GM12878 (cell line): ENCODE data around the gene CAPN10. TPM values are rescaled to one million over a fixed set of nuclear protein-coding genes. Genes with fewer than 3 reads are reported as not detected.

Experiments used
- ATAC-seq: fragments of 200-7000 bp; cut with Tn5 transposase; 3 replicates; pipeline ENCODE4 v1.9.1; 2020; ENCODE audit warnings: mild to moderate bottlenecking, moderate library complexity
- BruUV-seq: library from RNA; stranded (reverse); fragments of 400-500 nt; replicated peaks from 2 replicates; lab custom pipeline; 2021; lab: Mats Ljungman, UMichigan
- CTCF ChIA-PET: fragments of 300-600 bp; sonication (Branson Sonifier 250); formaldehyde crosslinking; extraction: SDS; loops from one replicate; lab custom pipeline; 2021; ENCODE audit warnings: inconsistent platforms; lab: Yijun Ruan, JAX
- POLR2A ChIA-PET: fragments of 350-600 bp; formaldehyde crosslinking; extraction: SDS; loops from one replicate; lab custom pipeline; 2021; ENCODE audit warnings: inconsistent platforms; lab: Charles Lee
- RAD21 ChIA-PET: fragments of 300-600 bp; sonication (Branson Sonifier 250); formaldehyde crosslinking; loops from one replicate; lab custom pipeline; 2023; ENCODE audit warnings: antibody characterized with exemption; ENCODE audit not compliant: unreplicated experiment; lab: Charles Lee
- SMC1A ChIA-PET: fragments of 300-600 bp; sonication (Branson Sonifier 250); formaldehyde crosslinking; loops from one replicate; lab custom pipeline; 2023; ENCODE audit not compliant: unreplicated experiment, uncharacterized antibody; lab: Charles Lee
- DNase-seq: peaks from one replicate; pipeline ENCODE4 v3.0.0-alpha.2; 2011; ENCODE audit warnings: low read depth, low spot score
- FAIRE-seq: peaks from 3 replicates; lab custom pipeline; 2011; peaks lifted over from hg19 to GRCh38; lab: Jason Lieb, UNC
- H2AFZ ChIP-seq: 2 replicates; pipeline ENCODE4 v1.6.0; 2011; ENCODE audit warnings: low read depth, low read length, control low read depth; ENCODE audit not compliant: control insufficient read depth
- H3K27ac ChIP-seq: 2 replicates; pipeline ENCODE4 v1.5.1; 2011; ENCODE audit warnings: control low read depth; ENCODE audit not compliant: control insufficient read depth, insufficient read depth
- H3K27me3 ChIP-seq, 2 experiments: replicated peaks in 1 of 2; 2 replicates each; pipeline versions ENCODE4 v1.6.0 to v1.6.1; 2011; ENCODE audit warnings: low read length in 1 of 2; ENCODE audit not compliant: control insufficient read depth in 2 of 2, insufficient read depth in 2 of 2
- H3K36me3 ChIP-seq, 2 experiments: 2 replicates each; pipeline ENCODE4 v1.5.1; 2011; ENCODE audit warnings: low read length in 1 of 2; ENCODE audit not compliant: control insufficient read depth in 2 of 2, insufficient read depth in 2 of 2
- H3K4me1 ChIP-seq: 2 replicates; pipeline ENCODE4 v1.6.1; 2011; ENCODE audit warnings: mild to moderate bottlenecking, low read length, moderate library complexity, mixed read lengths; ENCODE audit not compliant: control insufficient read depth, insufficient read depth
- H3K4me2 ChIP-seq: 2 replicates; pipeline ENCODE4 v1.6.0; 2011; ENCODE audit warnings: control low read depth; ENCODE audit not compliant: control insufficient read depth, insufficient read depth
- H3K4me3 ChIP-seq: fragments of 200-600 bp; sonication (generic); 2 replicates; pipeline ENCODE4 v1.5.1; 2016
- H3K79me2 ChIP-seq: 2 replicates; pipeline ENCODE4 v1.6.0; 2011; ENCODE audit warnings: low read length; ENCODE audit not compliant: control insufficient read depth, insufficient read depth
- H3K9ac ChIP-seq: 2 replicates; pipeline ENCODE4 v1.8.0; 2011; ENCODE audit warnings: low read length, control low read depth, mixed read lengths; ENCODE audit not compliant: control insufficient read depth, insufficient read depth
- H3K9me3 ChIP-seq: replicated peaks from 3 replicates; pipeline ENCODE4 v1.5.1; 2011; ENCODE audit warnings: mild to moderate bottlenecking, low read length; ENCODE audit not compliant: control insufficient read depth, insufficient read depth
- H4K20me1 ChIP-seq: 2 replicates; pipeline ENCODE4 v1.6.0; 2011; ENCODE audit not compliant: control insufficient read depth, insufficient read depth
- BHLHE40 ChIP-seq, 2 experiments: fragments of 450-650 bp in 1 of 2; IDR thresholded peaks; 2 replicates each; pipeline ENCODE4 v1.6.1; 2011 to 2017; ENCODE audit warnings: low read depth in 2 of 2, borderline replicate concordance in 1 of 2, improper control_type of control experiment in 1 of 2, low read length in 1 of 2, mild to moderate bottlenecking in 1 of 2
- CHD1 ChIP-seq: IDR thresholded peaks from 2 replicates; pipeline ENCODE4 v1.6.1; 2012; ENCODE audit warnings: low read depth, low read length, improper control_type of control experiment
- POLR2A ChIP-seq: IDR thresholded peaks from 2 replicates; pipeline ENCODE4 v1.6.1; 2011; ENCODE audit warnings: low read depth, mild to moderate bottlenecking, low read length
- SMAD5 ChIP-seq: IDR thresholded peaks from 2 replicates; pipeline ENCODE4 v1.6.1; 2016; ENCODE audit warnings: antibody characterized with exemption, low read depth
- STAT1 ChIP-seq: fragments of 450-650 bp; conservative IDR thresholded peaks from 2 replicates; pipeline ENCODE4 v1.6.1; 2014; ENCODE audit warnings: antibody characterized with exemption, mild to moderate bottlenecking
- SUZ12 ChIP-seq: fragments of 200-600 bp; sonication (generic); IDR thresholded peaks from one replicate; pipeline ENCODE4 v1.6.1; 2018; ENCODE audit warnings: antibody characterized with exemption, mild to moderate bottlenecking; ENCODE audit not compliant: unreplicated experiment
- TAF1 ChIP-seq: IDR thresholded peaks from 2 replicates; pipeline ENCODE4 v1.6.1; 2011; ENCODE audit warnings: mild to moderate bottlenecking, low read depth, low read length, borderline replicate concordance
- TCF12 ChIP-seq: IDR thresholded peaks from 2 replicates; pipeline ENCODE4 v1.6.1; 2011; ENCODE audit warnings: low read depth, mild to moderate bottlenecking, low read length
- YY1 ChIP-seq: IDR thresholded peaks from 2 replicates; pipeline ENCODE4 v1.6.1; 2011; ENCODE audit warnings: low read depth, mild to moderate bottlenecking, low read length
- WGBS: methylation state at CpG from one replicate; pipeline ENCODE4 v1.1.6; 2016; ENCODE audit warnings: low lambda C conversion rate; ENCODE audit not compliant: insufficient replicate concordance, insufficient coverage; ENCODE audit errors: missing lambda C conversion rate; 5-methylcytosine and 5-hydroxymethylcytosine counted together
- in situ Hi-C: fragments of 300-500 bp; cut with MboI; formaldehyde crosslinking; loops from 9 replicates; pipeline ENCODE4 v1.14.3; 2018; ENCODE audit warnings: mixed read lengths
- intact Hi-C: fragments of 100-400 bp; cut with micrococcal nuclease; formaldehyde crosslinking; loops from one replicate; pipeline ENCODE4 v1.14.2; 2022; ENCODE audit not compliant: unreplicated experiment
- polyA plus RNA-seq, 11 experiments: library from polyadenylated mRNA; depleted of rRNA in 4 of 11; unstranded in 6 of 11; stranded (reverse) in 5 of 11; fragments of >200 nt; fragmentation: Nextera tagmentation in 4 of 11; fragmentation: Illumina TruSeq in 1 of 11; extraction: Ambion mirVana in 4 of 11; extraction: Trizol in 1 of 11; gene quantifications; 1 replicate in 1 of 11; 2 replicates in 10 of 11; pipeline versions ENCODE4 v1.2.1 to v1.2.3, GENCODE V29; 2011 to 2016; ENCODE audit warnings: inconsistent platforms in 2 of 11, missing spikeins in 2 of 11, low read depth in 1 of 11
- total RNA-seq, 4 experiments: library from RNA; depleted of rRNA in 3 of 4; stranded (reverse); fragments of >200 nt in 3 of 4; fragmentation: Illumina TruSeq in 1 of 4; extraction: Trizol in 1 of 4; gene quantifications; 2 replicates each; pipeline versions ENCODE4 v1.2.1 to v1.2.3, GENCODE V29; 2013 to 2021
- TF ChIP-seq, protein P1 (sequence below): fragments of 450-650 bp; IDR thresholded peaks from 2 replicates; pipeline ENCODE4 v1.6.1; 2017; ENCODE audit warnings: antibody characterized with exemption, mild to moderate bottlenecking, moderate library complexity
- TF ChIP-seq, protein P2 (sequence below): IDR thresholded peaks from 2 replicates; pipeline ENCODE4 v1.6.1; 2012; ENCODE audit warnings: improper control_type of control experiment, low read depth, low read length; ENCODE audit not compliant: insufficient replicate concordance

The CAPN10 gene
- total and polyA plus RNA-seq, 10 of the 15 experiments (the other 5 are each of a cell fraction or from before 2014, with no cell fraction given): 0.37 to 40.6 (median 17.5) TPM

DNA sequence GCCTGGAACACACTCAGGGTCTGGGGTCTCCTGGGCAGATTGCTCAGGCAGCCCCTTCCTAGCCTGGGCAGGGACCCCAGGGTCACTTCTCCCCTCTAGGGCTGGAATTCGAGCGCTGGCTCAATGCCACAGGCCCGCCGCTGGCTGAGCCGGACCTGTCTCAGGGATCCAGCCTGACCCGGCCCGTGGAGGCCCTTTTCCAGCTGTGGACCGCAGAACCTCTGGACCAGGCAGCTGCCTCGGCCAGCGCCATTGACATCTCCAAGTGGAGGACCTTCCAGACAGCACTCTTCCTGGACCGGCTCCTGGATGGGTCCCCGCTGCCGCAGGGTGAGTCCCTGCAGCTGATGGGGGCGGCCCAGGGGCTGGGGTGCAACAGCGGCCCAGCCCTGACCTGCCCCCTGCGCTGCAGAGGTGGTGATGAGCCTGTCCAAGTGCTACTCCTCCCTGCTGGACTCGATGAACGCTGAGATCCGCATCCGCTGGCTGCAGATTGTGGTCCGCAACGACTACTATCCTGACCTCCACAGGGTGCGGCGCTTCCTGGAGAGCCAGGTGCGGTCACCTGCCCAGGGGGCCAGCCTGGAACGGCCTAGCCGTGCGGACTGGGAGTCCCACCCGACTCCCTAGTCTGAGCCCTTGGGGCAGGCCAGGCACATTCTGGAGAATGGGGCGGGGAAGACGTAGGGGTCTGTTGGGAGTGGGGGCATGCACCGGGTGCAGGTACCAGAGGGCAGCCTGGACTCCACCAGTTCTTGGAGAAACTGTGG lies 9.9 kb upstream of the CAPN10 start (continued):
- TF ChIP-seq SUZ12 (no peak), CHD1 (no peak), TAF1 (no peak)
- TF ChIP-seq, protein P1, sequence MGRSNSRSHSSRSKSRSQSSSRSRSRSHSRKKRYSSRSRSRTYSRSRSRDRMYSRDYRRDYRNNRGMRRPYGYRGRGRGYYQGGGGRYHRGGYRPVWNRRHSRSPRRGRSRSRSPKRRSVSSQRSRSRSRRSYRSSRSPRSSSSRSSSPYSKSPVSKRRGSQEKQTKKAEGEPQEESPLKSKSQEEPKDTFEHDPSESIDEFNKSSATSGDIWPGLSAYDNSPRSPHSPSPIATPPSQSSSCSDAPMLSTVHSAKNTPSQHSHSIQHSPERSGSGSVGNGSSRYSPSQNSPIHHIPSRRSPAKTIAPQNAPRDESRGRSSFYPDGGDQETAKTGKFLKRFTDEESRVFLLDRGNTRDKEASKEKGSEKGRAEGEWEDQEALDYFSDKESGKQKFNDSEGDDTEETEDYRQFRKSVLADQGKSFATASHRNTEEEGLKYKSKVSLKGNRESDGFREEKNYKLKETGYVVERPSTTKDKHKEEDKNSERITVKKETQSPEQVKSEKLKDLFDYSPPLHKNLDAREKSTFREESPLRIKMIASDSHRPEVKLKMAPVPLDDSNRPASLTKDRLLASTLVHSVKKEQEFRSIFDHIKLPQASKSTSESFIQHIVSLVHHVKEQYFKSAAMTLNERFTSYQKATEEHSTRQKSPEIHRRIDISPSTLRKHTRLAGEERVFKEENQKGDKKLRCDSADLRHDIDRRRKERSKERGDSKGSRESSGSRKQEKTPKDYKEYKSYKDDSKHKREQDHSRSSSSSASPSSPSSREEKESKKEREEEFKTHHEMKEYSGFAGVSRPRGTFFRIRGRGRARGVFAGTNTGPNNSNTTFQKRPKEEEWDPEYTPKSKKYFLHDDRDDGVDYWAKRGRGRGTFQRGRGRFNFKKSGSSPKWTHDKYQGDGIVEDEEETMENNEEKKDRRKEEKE: no peak

DNA sequence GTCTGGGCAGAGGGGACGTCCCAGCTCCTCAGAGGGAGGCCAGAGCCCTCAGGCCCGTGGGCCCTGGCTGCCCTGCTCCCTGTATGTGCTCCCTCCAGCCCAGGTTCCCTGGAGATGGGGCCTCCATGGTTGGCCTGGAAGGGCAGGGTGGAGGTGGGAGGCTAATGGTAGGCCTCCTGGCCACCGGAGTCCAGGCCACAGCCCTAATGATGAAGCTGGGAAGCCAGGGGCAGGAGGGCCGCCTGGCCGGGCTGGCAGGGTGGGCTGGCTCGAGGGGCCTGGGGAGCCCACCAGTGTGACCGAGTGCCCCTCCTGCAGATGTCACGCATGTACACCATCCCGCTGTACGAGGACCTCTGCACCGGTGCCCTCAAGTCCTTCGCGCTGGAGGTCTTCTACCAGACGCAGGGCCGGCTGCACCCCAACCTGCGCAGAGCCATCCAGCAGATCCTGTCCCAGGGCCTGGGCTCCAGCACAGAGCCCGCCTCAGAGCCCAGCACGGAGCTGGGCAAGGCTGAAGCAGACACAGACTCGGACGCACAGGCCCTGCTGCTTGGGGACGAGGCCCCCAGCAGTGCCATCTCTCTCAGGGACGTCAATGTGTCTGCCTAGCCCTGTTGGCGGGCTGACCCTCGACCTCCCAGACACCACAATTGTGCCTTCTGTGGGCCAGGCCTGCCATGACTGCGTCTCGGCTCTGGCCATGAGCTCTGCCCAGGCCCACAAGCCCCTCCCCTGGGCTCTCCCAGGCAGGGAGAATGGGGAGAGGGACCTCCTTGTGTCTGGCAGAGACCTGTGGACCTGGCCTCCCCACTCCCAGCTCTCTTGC lies 9.0 kb upstream of the CAPN10 start:
- Histone ChIP-seq H3K36me3 (peaks cover 0 to 7% of the 10 kb centered on the region in 2 experiments; a peak in 3 of 4 replicates), H3K9ac (no peak overlapping the region), H3K4me2 (no peak overlapping the region), H4K20me1 (no peaks in the 10 kb centered on the region; the same call in 1 of the 2 replicates), H3K9me3 (no peaks in the 10 kb centered on the region; the same call in 2 of the 3 replicates), H3K4me1 (peaks cover 25% of the 10 kb centered on the region), H3K27me3 (no peaks in the 10 kb centered on the region), H3K79me2 (peaks cover 5% of the 10 kb centered on the region), H3K27ac (no peak overlapping the region), H2AFZ (no peak overlapping the region), H3K4me3 (no peak overlapping the region)
- no peak for DNase-seq
- CTCF ChIA-PET: no interaction called here
- RAD21 ChIA-PET: no interaction called here
- intact Hi-C loops (no loop called here), in situ Hi-C loops (no loop called here)
- SMC1A ChIA-PET: no interaction called here
- POLR2A ChIA-PET: interaction anchor here (1.3 kb wide), 1 partner anchor 11 kb away, joined by 4 read pairs; no protein-coding TSS in a partner anchor
- 97% methylated on average over 24 of the region's 26 CpGs for WGBS
- ATAC-seq: no peak
- BruUV-seq: no TSS peak
- no peak for FAIRE-seq
- TF ChIP-seq POLR2A (peak; percentile 21; the same call in 1 of the 2 replicates), SMAD5 (no peak), BHLHE40 (IDR thresholded peaks at IDR 0.05; ENCODE audit: borderline replicate concordance in 1 of 2, low read depth in 2 of 2, low read length in 1 of 2) (no peak), YY1 (no peak), STAT1 (no peak), TCF12 (no peak)
- TF ChIP-seq, protein P2, sequence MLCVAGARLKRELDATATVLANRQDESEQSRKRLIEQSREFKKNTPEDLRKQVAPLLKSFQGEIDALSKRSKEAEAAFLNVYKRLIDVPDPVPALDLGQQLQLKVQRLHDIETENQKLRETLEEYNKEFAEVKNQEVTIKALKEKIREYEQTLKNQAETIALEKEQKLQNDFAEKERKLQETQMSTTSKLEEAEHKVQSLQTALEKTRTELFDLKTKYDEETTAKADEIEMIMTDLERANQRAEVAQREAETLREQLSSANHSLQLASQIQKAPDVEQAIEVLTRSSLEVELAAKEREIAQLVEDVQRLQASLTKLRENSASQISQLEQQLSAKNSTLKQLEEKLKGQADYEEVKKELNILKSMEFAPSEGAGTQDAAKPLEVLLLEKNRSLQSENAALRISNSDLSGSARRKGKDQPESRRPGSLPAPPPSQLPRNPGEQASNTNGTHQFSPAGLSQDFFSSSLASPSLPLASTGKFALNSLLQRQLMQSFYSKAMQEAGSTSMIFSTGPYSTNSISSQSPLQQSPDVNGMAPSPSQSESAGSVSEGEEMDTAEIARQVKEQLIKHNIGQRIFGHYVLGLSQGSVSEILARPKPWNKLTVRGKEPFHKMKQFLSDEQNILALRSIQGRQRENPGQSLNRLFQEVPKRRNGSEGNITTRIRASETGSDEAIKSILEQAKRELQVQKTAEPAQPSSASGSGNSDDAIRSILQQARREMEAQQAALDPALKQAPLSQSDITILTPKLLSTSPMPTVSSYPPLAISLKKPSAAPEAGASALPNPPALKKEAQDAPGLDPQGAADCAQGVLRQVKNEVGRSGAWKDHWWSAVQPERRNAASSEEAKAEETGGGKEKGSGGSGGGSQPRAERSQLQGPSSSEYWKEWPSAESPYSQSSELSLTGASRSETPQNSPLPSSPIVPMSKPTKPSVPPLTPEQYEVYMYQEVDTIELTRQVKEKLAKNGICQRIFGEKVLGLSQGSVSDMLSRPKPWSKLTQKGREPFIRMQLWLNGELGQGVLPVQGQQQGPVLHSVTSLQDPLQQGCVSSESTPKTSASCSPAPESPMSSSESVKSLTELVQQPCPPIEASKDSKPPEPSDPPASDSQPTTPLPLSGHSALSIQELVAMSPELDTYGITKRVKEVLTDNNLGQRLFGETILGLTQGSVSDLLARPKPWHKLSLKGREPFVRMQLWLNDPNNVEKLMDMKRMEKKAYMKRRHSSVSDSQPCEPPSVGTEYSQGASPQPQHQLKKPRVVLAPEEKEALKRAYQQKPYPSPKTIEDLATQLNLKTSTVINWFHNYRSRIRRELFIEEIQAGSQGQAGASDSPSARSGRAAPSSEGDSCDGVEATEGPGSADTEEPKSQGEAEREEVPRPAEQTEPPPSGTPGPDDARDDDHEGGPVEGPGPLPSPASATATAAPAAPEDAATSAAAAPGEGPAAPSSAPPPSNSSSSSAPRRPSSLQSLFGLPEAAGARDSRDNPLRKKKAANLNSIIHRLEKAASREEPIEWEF: no peak
